AG04450 (cell line): ENCODE results near the gene ATAD3A. TPM values are rescaled to one million over a fixed set of nuclear protein-coding genes. Genes with fewer than 3 reads are reported as not detected.
"Not testable (repeated sequence)": the region's sequence is repeated elsewhere in the genome, so short reads cannot be mapped to it uniquely, and the experiment has no call there.

ENCODE experiments used
- CTCF ChIA-PET: fragments of 300-600, 350-600 bp; formaldehyde crosslinking; extraction: SDS; loops from one replicate; lab custom pipeline; 2022; ENCODE audit warnings: antibody characterized with exemption, inconsistent platforms; lab: Charles Lee
- POLR2A ChIA-PET: fragments of 350-600 bp; formaldehyde crosslinking; extraction: SDS; loops from one replicate; lab custom pipeline; 2021; ENCODE audit warnings: antibody characterized with exemption, inconsistent platforms; lab: Yijun Ruan, JAX
- DNase-seq: peaks from one replicate; pipeline ENCODE4 v3.0.0-alpha.2; 2011; ENCODE audit warnings: low read depth, low spot score
- H3K27ac ChIP-seq: one replicate; pipeline ENCODE4 v1.5.1; 2012; ENCODE audit warnings: low read depth, low read length, control low read depth
- H3K27me3 ChIP-seq: one replicate; pipeline ENCODE4 v1.6.0; 2012; ENCODE audit warnings: low read length; ENCODE audit not compliant: control insufficient read depth, insufficient read depth
- H3K4me3 ChIP-seq: 2 replicates; pipeline ENCODE4 v1.5.1; 2011; ENCODE audit warnings: mild to moderate bottlenecking, low read depth, low read length, control low read depth
- H3K9me3 ChIP-seq: 2 replicates; pipeline ENCODE4 v1.5.1; 2012; ENCODE audit warnings: low read length; ENCODE audit not compliant: control insufficient read depth, insufficient read depth
- polyA plus RNA-seq: library from polyadenylated mRNA; depleted of rRNA; stranded (reverse); fragments of >200 nt; gene quantifications from 2 replicates; pipeline ENCODE4 v1.2.3, GENCODE V29; 2011
- TF ChIP-seq, protein P1 (sequence below): IDR thresholded peaks from 2 replicates; pipeline ENCODE4 v1.5.1; 2011; ENCODE audit warnings: low read depth, low read length, control low read depth, inconsistent platforms

Gene ATAD3A
- polyA plus RNA-seq, 1 experiment, result 8.5 TPM

DNA sequence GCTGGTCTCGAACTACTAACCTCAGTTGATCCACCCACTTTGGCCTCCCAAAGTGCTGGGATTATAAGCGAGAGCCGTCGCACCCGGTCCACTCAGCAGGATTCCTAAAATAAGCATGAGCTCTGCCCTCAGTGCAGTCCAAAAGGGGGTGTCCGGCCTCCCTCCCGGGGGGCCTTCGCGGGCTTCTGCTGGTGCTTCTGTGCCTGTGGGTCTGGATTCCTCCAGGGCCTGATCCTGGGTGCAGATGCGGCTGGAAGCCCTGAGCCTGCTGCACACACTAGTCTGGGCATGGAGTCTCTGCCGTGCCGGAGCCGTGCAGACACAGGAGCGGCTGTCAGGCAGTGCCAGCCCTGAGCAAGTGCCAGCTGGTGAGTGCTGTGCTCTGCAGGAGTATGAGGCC lies 5.0 kb downstream of the ATAD3A start:
- DNase-seq, CTCF ChIA-PET, H3K27ac ChIP-seq, H3K27me3 ChIP-seq, POLR2A ChIA-PET, H3K4me3 ChIP-seq, H3K9me3 ChIP-seq: not testable (repeated sequence)

DNA sequence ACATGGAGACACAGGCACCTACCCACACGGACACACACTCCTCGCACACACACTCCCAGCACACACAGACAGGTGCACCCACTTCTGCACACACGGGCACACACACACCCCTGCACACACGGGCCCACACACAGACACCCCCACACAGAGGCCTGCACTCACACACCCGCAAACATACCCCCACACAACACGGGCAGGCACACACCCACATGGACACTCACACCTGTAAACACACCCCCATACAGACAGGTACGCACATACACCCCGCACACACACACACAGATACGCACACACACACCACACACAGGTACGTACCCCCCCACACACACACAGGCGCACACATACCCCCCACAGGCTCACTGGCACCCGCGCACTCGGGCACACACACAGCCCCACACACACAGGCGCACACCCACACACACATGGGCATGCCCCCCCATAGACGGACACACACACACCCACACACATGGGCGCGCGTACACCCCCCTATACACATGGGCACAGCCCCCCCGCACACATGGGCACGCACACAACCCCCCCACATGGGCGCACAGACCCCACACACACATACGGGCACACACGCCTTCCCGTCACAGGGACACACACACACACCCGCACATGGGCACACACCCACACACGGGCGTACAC lies 6.1 kb downstream of the ATAD3A start:
- Histone ChIP-seq H3K27me3 (no peaks in the 10 kb centered on the region), H3K27ac (no peak overlapping the region), H3K4me3 (no peak overlapping the region), H3K9me3 (no peaks in the 10 kb centered on the region; the same call in 1 of the 2 replicates)
- TF ChIP-seq, protein P1, sequence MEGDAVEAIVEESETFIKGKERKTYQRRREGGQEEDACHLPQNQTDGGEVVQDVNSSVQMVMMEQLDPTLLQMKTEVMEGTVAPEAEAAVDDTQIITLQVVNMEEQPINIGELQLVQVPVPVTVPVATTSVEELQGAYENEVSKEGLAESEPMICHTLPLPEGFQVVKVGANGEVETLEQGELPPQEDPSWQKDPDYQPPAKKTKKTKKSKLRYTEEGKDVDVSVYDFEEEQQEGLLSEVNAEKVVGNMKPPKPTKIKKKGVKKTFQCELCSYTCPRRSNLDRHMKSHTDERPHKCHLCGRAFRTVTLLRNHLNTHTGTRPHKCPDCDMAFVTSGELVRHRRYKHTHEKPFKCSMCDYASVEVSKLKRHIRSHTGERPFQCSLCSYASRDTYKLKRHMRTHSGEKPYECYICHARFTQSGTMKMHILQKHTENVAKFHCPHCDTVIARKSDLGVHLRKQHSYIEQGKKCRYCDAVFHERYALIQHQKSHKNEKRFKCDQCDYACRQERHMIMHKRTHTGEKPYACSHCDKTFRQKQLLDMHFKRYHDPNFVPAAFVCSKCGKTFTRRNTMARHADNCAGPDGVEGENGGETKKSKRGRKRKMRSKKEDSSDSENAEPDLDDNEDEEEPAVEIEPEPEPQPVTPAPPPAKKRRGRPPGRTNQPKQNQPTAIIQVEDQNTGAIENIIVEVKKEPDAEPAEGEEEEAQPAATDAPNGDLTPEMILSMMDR, result no peak
- CTCF ChIA-PET, result no interaction called here
- DNase-seq, result no peak
- POLR2A ChIA-PET, result no interaction called here

DNA sequence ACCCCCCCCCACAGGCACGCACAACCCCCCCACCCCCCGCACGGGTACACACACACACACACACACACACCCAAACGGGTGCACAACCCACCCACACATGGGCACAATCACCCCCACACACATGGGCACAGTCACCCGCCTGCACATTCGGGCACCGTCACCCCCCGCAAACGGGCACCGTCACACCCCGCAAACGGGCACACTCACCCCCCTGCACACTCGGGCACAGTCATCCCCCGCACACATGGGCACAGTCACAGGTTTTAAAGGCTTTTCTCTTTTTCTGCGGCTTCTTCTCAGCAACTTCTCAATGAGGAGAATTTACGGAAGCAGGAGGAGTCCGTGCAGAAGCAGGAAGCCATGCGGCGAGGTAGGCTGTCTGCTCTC lies 6.7 kb downstream of the ATAD3A start:
- H3K9me3 ChIP-seq, DNase-seq, H3K4me3 ChIP-seq, POLR2A ChIA-PET, CTCF ChIA-PET, H3K27me3 ChIP-seq, H3K27ac ChIP-seq: not testable (repeated sequence)

DNA sequence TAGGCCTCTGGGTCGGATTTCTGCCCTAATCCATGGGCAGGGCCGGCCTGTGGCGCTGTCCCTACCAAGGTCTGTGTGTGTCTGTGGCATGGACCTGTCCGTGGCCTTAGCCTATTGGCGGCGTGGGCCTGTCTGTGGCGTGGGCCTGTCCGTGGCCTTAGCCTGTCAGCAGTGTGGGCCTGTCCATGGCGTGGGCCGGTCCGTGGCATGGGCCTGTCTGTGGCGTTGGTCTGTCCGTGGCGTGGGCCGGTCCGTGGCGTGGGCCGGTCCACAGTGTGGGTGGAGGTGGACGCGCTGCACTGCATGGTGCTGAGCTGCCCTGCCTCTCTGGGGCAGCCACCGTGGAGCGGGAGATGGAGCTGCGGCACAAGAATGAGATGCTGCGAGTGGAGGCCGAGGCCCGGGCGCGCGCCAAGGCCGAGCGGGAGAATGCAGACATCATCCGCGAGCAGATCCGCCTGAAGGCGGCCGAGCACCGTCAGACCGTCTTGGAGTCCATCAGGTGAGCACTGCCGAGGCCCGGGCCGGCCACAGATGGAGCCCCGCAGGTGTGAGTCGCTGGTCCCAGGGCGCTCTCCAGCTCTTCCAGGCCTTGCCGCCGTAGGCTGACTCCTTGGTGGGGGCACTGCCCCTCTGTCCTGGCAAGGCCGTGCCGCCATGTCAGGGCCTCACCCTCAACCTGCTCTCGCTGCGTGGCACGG lies 8.0 kb downstream of the ATAD3A start:
- H3K9me3 ChIP-seq, DNase-seq, POLR2A ChIA-PET, H3K27ac ChIP-seq, CTCF ChIA-PET, H3K4me3 ChIP-seq, H3K27me3 ChIP-seq: not testable (repeated sequence)

DNA sequence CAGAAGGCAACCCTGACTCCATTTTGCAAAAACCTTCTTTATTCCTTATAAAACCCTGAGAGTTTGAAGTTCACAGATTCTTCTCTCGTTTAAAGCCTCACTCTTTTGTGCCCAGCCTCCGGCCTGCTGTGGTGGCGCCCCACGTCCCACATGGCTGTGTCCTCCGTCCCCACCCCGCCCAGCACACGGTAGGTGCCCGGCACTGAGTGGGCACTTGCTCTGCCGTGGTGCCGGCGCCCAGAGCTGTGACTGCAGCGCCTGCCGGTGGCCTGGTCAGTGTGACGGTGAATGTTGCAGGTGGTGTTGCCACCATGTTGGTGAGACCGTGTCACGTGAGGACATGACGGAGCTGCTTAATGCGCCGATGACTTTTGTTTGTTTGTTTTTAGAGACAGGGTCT lies 9.4 kb downstream of the ATAD3A start:
- H3K27ac ChIP-seq, result no peak overlapping the region
- DNase-seq, result no peak
- ChIA-PET POLR2A (no interaction called here), CTCF (interaction anchor here (0.8 kb wide), 1 partner anchor 16 kb away, joined by 3 read pairs; no protein-coding TSS in a partner anchor)
- TF ChIP-seq, protein P1, result no peak
- no peak overlapping the region for H3K4me3 ChIP-seq
- no peaks in the 10 kb centered on the region for H3K27me3 ChIP-seq
- no peaks in the 10 kb centered on the region; the same call in 1 of the 2 replicates for H3K9me3 ChIP-seq

DNA sequence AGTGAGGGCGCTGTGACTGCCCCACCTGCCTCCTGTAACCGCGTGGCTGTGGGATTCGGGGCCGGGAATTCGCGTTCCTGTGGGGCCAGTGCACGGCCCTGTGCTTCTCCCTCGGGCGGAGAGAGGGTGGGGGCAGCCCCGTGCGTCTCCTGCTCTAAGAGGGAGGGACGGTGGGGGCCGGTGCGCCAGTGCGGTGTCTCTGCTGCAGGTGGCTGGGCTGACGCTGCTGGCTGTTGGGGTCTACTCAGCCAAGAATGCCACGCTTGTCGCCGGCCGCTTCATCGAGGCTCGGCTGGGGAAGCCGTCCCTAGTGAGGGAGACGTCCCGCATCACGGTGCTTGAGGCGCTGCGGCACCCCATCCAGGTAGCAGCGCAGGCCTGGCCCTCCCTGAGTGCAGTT lies 10.6 kb downstream of the ATAD3A start:
- DNase-seq, CTCF ChIA-PET, H3K27ac ChIP-seq, H3K4me3 ChIP-seq, H3K27me3 ChIP-seq, H3K9me3 ChIP-seq: not testable (repeated sequence)
- POLR2A ChIA-PET, result interaction anchor here (0.5 kb wide), 1 partner anchor 22 kb away, joined by 3 read pairs; no protein-coding TSS in a partner anchor

DNA sequence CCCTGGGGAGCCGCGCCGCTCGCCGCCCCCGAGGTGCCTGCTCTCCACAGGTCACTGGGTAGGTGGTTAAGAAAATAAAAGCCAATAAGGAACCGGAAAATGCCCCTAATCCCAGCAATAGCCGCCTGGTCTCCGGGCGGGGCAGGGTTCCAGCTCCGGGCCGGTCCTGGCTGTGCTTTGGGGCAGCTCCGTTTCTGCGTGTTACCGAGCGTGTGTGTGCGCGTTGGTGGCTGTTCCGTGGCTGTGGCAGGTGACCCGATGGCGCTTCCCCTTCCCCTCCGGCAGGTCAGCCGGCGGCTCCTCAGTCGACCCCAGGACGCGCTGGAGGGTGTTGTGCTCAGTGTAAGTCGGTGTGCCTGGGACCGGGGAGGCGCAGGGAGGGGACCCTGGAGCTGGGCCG lies 11.3 kb downstream of the ATAD3A start:
- H3K9me3 ChIP-seq, H3K4me3 ChIP-seq, H3K27me3 ChIP-seq, H3K27ac ChIP-seq, DNase-seq, CTCF ChIA-PET: not testable (repeated sequence)
- POLR2A ChIA-PET, result interaction anchor here (0.5 to 0.8 kb wide), 2 partner anchors 12 to 23 kb away, joined by 3 read pairs; partner anchors contain the start of gene ATAD3A

DNA sequence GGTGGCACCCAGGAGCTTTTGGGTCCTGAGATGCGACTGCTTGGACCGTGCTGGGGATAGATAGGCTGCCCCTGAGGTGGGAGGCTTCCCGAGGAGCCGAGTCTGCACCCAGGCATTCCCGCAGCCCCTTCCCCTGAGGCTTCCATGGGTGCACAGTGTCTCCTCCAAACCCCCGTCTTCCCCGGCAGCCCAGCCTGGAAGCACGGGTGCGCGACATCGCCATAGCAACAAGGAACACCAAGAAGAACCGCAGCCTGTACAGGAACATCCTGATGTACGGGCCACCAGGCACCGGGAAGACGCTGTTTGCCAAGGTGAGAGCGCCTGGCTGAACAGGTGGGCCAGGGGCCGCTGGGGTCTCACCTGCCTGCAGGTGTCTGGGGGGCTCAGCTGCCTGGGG lies 11.7 kb downstream of the ATAD3A start:
- CTCF ChIA-PET, H3K9me3 ChIP-seq, H3K27me3 ChIP-seq, H3K4me3 ChIP-seq, H3K27ac ChIP-seq, DNase-seq: not testable (repeated sequence)
- POLR2A ChIA-PET, result interaction anchor here (0.8 kb wide), 1 partner anchor 12 kb away, joined by 3 read pairs; the partner anchor contains the start of gene ATAD3A

DNA sequence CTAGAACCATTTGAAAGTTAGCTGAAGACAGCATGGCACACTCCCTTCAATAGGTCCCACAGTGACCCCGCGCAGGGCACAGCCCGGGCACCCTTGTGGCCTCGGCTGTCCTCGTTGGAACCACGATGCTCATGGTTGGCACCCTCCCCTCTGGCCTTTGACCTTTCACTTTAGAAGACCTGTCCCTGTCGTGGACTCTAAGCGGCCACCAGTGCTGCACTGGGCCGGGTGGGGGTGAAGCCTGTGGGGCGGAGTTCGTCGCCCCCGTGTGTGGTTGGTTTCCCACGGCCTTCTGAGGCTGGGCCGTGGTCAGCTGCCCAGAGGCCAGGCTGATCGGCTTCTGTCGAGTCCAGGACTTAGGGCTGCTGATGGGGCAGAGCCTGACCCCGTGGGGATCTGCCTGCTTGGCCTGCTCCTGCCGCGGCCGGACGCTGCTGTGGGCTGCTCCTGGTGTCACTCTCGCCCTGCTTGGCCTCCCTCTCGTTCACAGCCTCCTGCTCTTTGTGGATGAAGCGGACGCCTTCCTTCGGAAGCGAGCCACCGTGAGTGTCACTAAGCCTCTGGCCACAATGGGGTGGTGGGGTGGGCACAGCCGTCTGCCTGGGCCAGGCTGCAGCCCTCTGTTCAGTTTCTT lies 12.9 kb downstream of the ATAD3A start:
- peaks cover 12% of the 10 kb centered on the region for H3K9me3 ChIP-seq
- DNase-seq, H3K27ac ChIP-seq, H3K27me3 ChIP-seq, H3K4me3 ChIP-seq, POLR2A ChIA-PET, CTCF ChIA-PET: not testable (repeated sequence)

DNA sequence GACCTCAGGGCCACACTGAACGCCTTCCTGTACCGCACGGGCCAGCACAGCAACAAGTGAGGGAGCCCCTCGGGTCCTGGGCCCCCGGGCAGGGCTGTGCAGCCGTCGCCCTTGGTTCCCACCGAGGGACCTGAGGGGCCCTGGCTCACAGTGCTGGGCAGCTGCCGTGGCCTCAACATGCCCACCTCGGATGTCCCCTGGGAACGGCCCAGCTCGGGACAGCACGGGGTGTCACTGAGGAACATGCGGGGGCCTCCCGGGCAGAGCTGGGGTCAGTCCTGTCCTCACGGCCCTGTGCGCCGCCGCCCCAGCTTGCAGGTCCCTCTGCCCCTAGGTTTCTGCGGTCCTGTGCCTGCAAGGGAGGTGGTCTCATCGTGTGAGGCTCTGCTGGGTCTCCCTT lies 14.5 kb downstream of the ATAD3A start:
- H3K27ac ChIP-seq, H3K27me3 ChIP-seq, DNase-seq, H3K4me3 ChIP-seq, POLR2A ChIA-PET, CTCF ChIA-PET: not testable (repeated sequence)
- peaks cover 23% of the 10 kb centered on the region for H3K9me3 ChIP-seq
